Limb (tissue), 2 donors: ENCODE results near the gene SMG9.

Source experiments
- DNase-seq, 2 donors: peaks; one replicate each; pipeline ENCODE4 v3.0.0-alpha.2; 2016; ENCODE audit errors: extremely low spot score in 2 of 2

The SMG9 gene, protein sequence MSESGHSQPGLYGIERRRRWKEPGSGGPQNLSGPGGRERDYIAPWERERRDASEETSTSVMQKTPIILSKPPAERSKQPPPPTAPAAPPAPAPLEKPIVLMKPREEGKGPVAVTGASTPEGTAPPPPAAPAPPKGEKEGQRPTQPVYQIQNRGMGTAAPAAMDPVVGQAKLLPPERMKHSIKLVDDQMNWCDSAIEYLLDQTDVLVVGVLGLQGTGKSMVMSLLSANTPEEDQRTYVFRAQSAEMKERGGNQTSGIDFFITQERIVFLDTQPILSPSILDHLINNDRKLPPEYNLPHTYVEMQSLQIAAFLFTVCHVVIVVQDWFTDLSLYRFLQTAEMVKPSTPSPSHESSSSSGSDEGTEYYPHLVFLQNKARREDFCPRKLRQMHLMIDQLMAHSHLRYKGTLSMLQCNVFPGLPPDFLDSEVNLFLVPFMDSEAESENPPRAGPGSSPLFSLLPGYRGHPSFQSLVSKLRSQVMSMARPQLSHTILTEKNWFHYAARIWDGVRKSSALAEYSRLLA

DNA sequence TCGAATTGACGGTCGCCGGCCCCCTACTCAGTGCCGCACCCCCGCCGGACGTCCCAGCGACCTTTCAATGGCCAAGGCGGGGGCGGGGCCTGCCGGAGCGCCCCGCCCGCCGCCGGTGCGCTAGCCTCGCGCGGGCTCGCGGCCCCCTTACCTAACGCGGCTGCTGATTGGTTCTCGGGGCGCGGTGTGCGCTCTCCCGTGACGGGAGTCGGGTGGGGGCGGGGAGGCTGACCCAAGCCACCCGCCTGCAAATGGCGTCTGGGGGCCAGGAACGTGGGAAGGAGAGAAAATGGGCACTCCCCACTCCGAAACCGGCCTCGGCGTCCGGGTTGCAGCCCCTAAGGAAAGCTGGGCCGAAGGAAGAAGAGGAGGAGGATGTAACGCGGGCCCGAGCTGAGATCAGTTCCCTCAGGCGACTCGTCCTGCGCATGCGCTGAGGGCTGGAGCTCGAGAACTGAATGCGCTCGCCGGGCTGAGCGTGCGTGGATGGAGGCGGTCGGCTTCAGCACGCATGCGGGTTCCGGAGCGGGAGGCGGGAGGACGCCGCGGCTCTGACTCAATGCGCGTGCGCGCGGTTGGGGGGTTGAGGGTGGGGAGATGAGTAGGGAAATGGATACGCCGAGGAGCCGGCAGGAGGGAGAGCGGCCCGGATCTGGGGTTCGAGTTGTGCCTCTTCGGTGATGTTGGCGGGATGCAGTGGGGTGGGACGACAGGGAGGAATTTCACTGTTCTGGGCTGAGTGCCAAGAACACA lies at the start of gene SMG9:
TSS of gene SMG9 (minus strand) at position 460 of the 753 bp plus-strand sequence. CDS start 4,221 bp downstream, outside the sequence.
- peak; percentile 98 to 99 for DNase-seq

DNA sequence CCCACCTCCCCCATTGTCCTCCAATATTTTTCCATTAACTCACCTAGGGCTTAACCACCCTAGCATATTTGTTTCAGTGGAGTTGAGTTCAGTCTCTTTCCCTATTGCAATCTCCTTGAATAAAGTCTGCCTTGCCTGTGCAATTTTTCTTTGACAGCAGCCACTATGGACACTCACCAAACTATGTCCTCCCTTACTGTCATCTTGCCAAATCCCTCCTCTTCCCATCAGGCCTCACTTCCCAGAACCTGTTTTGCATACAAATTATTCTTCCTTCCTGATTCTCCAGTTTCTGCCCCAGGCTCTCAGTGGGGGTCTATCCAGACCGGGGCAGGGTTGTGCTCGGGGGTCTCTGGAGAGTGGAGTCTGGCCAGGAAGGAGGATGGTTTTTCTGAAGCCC lies 49.7 kb upstream of the SMG9 start:
- no peak for DNase-seq

DNA sequence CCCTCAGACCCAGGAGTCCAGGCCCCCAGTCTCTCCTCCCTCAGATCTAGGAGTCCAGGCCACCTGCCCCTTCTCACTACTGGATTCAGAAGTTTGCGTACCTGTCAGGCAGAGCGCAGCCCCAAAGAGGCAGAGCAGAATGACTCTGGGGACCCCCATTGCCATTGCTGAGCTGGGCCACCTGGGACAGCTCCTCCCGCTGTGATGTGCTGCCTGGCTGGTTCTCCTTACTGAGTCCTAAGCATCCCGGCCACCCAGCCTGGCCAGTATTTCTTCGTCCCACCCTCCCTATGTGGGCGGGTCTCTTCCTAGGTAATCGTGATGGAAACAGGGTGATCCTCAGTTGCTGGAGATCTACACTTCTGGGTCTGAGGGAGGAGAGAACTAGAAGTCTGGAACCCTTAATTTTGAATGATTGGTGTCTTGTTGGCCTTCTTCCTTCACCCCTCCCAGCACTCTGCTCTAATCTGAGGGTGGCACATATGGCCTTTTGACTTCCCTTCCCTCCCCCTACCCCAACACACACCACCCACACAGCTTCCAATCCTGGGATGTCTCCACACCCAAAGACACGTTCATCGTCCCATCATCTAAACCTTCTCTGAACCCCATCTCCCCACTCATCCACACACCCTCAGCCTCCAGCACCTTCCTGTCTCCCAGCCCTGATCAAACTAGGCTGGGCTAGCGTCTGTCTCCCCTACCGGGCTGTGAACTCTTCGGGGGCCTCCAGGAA lies 47.6 kb upstream of the SMG9 start, which contains the start of gene LYPD5:
TSS of gene LYPD5 (minus strand) at position 232 of the 736 bp plus-strand sequence. CDS start at position 165, 67 bp downstream.
- no peak for DNase-seq

DNA sequence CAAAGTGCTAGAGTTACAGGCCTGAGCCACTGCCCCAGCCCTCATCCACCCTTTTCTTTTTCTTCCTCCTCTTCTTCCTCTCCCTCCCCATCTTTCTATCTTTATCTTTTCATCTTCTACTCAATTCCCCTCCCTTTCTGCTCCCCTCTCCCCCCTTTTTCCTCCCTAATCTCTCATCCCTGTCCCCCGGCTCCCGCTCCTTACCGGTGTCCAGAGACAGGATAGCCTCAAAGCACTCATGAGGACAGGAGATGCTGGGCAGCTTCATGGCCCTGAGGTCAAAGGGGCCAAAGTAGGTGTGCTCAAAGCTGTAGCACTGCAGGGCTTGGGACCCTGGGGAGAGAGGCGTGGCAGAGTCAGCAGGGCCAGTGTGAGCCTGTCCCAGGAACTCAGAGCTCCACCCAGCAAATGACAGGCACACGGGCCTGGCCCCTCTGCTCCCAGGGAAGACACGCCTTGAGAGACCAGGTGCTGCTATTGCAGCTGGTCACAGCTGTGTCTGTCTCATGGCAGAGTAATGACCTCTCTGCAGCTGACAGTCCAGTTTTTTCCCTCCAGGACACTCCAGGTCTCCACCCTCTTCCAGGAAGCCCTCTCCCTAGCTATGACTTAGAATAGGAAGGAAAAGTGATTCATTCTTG lies 44.9 kb upstream of the SMG9 start:
- no peak for DNase-seq

DNA sequence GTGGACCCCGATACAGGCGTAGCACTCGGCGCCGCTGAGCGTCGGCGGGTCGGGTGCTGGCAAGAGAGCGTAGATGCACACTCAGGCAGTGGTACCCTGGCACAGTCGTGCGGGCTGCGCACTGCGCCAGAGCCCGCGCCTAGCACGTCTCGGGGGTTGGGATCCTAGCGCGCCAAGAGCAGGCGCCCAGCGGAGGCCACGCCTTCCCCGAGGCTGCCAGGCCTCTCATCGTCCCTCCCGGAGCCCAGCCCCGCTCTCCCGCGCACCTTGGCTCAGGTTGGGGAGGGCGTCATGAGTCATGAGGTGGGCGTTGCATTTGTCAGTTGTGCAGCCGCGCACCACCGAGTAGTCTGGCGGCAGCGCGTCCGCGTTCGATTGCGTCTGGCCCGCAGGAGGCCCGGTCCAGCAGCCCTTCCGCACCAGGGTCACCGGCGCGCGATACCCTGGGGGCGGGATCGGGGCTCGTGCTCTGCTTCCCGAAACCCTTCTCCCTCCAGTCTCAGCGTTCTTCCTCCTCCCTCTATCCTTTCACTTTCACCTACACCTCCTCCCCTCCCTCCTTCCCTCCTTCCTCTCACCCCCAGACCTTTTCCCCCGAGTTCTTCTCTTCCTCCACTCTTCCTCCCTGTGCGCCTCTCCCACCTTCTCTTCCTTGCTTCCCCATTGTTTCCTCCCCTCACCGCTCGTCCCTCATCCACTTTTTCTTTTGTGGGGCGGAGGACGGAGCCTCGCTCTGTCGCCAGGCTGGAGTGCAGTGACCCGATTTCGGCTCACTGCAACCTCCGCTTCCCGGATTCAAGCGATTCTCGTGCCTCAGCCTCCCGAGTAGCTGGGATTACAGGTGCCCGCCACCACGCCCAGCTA lies 44.0 kb upstream of the SMG9 start:
- no peak for DNase-seq

DNA sequence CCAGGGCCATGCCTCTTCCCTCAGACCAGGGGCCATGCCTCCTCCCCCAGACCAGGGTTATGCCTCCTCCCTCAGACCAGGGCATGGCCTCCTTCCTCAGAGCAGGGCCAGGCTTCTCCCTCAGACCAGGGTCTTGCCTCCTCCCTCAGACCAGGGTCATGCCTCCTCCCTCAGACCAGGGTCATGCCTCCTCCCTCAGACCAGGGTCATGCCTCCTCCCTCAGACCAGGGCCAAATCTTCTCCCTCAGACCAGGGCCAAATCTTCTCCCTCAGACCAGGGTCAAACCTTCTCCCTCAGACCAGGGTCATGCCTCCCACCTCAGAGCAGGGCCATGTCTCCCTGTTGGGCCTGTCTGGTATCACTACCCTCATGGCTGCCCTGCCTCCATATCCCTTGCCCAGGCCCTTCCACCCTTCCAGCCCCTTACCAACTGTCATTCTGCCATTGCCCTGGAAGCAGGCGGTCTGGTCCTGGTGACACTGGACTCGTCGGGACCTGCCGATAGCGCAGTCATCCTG lies 43.3 kb upstream of the SMG9 start:
- no peak for DNase-seq

DNA sequence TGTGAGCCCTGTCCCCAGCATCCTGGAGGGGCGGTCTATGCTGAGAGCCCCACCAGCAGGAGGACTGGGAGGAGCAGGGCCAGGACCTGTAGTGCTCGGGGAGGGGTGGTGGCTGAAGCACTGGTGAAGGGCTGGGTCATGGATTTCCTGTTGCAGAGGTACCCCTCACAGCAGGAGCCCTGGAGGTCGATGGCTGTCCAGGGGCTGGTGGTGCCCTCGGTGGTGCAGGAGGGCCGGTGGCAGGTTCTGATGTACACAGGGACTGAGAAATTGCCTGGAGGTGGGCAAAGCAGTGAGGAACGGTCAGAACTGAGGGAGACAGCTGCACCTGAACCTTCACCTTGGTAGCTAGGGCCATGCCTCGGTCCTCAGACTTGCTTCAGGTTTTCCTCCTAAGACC lies 42.8 kb upstream of the SMG9 start:
- no peak for DNase-seq

DNA sequence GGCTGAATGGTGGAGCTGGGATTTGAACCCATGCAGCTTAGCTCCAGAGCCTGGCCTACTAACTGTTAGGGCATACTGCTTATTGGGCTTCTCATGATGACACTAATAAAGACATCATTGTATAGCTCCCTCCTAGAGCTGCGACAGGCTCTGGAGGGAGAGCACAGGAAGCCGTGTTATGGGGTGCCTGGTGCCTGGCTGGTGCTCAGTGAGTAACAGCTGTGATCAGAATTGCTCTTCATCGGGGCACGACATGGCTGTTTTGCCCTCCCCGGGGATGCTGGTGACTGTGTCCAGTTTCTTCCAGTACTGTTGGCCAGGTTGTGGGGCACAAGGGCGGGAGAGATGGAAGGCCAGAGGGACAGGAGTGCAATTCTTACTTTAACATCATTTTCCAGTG lies 42.4 kb upstream of the SMG9 start:
- no peak for DNase-seq

DNA sequence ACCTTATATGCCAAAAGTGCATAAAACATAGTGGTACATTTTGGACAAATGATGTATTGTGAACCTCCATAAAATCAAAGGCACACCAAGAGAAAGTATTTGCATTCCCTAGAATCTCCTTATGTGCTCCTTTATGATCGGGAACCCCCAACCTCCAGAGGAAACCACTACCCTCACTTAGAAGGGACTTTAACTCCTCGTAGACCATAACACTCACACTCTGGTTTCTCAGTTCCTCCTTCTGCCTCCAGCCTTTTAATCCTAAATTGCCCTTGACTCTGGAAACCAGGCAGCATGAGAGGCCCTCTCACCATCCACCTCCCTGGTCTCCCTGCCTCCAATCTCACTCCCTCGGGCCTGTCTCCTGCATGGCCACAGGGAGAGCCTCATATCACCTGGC lies 35.8 kb upstream of the SMG9 start:
- no peak for DNase-seq

DNA sequence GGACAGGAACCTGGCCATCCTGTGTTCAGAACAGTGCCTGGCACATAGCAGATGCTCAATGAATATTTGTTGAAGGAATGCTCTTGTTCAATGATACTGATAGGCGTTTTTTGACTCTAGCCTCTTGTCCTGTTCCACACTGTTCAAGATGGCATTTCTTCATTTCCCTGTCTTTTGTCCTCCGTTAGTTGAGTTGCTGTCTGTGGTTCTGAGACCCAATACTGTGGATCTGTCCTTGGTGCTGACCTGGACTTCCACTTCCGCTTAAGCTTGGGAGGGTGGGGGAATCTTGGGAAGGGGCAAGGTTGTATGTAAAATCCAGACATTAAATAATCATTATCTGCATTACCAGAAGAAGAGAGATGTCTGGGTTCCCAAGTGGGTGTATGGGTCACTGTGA lies 34.3 kb upstream of the SMG9 start:
- no peak for DNase-seq

DNA sequence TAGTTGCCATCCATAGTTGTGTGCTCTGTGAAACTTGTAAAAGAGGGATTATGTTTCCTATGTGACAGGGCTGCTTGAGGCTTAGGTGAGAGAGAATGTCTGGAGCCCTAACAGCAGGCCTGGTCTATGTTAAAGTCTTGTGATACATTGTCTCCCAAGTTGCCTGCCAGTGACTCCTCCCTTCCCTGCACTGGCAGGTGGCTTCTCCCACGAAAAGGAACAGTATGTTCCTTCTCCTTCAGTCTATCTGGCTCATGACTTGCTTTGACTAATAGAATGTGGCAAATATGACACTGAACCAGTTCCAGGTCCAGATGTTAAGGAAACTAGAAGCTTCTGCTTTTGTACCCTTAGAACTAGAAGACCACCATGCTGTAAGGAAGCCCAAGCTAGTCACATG lies 31.9 kb upstream of the SMG9 start:
- DNase-seq, result no peak

DNA sequence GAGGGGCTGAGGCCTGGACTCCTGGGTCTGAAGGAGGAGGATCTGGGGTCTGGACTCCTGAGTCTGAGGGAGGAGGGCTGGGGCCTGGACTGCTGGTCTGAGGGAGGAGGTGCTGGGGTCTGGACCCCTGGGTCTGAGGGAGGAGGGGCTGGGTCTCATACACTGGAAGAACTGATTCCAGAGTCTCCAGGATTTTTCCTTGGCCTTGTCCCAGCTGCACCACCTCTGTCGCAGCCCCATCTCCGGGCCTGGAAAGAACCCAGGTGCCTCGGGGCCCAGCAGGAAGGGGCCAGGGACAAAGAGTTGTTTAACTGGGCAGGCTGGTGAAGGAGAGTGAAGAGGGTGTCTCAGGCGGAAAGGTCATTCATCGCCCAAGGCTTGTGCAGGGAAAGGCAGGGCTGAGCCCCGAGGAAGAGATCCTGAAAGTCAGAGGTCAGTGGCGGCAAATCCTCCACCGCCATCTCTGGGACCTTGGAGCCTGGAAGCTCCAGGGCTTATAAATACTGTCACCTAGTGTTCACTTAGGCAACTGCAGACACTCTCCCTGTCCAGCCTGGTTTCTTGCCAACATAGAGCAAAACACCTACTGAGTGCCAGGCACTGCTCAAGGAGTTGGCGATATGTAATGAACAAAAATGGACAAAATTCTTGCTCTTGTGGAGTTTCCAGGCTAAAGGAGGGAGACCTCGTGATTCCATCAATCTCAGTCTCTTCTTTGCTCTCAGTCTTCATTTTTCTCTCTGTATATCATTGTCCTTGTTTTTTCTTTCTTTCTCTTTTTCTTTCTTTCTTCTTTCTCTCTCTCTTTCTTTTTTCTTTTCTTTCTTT lies 30.4 kb upstream of the SMG9 start:
- peak in 1 of 2 donors; percentile 64 for DNase-seq

DNA sequence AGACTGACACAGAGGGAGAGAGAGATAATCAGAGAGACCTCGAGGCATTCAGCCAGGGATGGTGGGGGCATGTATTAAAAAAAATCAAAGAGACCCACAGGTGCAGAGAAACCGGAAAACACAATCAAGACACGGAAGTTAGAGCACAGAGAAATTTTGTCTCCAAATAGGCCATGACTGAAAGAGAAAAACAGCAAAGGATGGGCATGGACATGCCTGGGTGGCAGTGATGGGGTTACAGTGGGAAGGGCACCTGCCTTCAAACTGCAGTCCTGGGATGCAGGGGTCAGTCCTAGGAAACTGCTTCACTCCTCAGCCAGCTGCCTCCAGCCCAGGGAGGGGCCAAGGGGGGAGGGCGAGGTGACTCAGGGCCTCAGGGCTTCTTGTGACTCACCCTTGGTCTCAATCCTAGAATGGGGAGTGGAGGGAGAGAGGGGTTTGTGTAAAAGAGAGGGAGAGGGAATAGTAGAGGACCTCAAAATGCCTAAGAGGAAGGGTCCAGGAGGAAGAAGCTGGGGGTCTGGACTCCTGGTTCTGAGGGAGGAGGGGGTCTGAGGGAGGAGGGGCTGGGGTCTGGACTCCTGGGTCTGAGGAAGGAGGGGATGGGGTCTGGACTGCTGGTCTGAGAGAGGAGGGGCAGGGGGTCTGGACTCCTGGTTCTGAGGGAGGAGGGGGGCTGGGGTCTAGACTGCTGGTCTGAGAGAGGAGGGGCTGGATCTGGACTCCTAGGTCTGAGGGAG lies 29.6 kb upstream of the SMG9 start:
- no peak for DNase-seq

DNA sequence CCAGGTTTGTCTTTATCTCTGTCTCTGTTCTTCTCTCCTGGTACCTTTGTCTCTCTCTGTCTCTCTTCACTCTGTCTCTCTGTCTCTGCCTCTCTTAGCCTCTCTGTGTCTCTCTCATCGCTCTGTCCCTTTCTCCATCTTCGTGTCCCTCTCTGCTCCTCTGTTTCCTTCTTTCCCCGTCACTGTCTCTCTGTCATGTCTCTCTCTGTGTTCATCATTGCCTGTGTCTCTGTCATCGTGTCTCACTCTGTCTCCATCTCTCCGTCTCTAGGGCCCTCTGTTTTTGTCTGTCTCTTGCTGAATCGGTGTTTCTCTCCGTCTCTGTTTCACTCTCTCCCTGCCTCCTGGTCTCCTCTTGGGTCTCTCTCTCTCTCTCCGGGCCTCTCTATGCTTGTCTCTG lies 28.9 kb upstream of the SMG9 start:
- no peak for DNase-seq

DNA sequence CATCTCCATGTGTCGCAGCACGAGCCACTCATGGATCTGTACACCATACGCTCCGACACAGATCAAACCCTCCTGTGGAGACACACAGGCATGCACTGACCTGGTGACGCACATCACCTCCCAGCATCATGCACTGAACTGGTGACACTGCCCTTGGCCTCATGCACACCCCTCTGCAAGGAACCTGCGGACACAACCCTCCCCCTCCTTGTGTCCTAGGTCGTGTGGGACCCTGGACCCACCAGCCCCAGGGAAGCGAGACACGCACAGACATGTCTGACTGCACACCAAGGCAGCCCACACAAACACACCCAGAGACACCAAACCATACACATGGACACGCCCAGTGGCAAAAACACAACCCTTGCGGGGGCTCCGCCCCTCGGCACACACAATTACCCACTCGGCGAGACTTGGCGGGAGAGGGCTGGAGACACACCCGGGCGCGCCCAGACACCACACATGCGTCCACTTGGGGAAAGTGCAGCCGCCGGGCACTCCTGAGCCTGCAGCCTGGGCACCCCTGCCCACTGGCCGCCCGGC lies 28.0 kb upstream of the SMG9 start:
- DNase-seq, result no peak

DNA sequence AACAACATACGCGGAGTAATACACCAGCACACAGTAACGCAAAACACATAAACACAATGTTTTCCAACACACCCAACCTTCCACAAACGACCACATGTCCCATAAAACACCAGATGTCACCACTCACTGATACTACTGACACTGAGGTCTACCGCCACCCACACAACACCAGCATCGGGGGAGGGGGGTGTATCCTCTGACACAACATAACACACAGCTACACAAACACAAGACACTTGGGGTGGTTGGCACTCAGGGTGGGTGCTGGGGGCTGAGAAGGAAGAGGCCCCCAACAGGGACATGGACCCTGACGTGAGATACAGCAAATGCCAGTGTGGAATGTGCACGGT lies 27.5 kb upstream of the SMG9 start:
- no peak for DNase-seq

DNA sequence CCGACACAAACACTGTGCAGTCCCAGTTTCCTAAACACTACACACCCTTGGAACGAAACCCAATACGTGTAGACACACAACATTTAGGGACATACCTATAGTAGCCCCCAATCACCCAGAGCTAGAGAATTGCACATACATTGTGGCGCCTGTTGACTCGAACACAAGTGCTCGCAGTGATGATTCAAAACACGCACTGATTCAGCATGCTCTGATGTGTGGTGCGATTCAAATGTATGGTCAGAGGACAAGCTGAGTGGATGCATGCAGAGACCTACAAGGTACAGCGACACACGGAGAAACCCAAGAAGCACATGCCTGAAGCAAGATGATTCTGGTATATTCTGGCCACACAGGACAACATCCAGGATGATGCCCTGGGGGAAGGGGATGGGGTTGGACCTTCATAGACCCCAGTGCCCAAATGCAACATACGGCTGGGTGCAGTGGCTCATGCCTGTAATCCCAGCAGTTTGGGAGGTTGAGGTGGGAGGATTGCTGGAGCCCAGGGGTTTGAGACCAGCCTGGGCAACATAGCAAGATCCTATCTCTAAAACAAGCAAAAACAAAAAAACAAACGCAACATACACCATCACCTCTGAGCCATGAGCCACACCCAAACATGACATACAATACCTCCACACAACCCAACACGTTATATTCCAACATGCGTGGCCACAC lies 27.0 kb upstream of the SMG9 start:
- DNase-seq, result no peak
